Inferior parietal cortex (tissue), 1 donor: ENCODE results near the gene SH3PXD2B.
"Not testable (repeated sequence)": the region's sequence is repeated elsewhere in the genome, so short reads cannot be mapped to it uniquely, and the experiment has no call there.

Experiments
- DNase-seq: peaks from one replicate; pipeline ENCODE4 v3.0.0-alpha.2; 2016; ENCODE audit errors: extremely low spot score

Gene SH3PXD2B

GRCh38 chr5:172399826-172400225 lies 54.5 kb downstream of the SH3PXD2B start:
- DNase-seq: no peak

DNA sequence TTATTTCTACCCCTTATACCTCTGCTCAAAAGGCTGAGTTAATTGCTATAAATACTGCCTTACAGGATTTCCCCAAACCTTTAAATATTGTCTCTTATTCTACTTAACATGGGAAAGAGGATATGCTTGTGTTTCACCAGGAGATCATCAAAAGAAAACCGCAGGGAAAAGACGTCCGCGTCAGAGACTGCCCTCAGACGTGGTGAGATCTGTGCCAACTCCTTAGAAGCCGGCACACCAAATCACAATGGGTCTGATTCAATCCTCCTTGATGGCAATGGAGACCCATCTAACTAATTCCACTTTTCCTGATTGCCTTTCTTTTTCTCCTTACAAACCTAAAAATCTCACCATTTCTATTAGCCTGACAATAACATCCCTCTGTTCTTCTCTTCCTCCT lies 55.0 kb downstream of the SH3PXD2B start:
- DNase-seq: no peak

DNA sequence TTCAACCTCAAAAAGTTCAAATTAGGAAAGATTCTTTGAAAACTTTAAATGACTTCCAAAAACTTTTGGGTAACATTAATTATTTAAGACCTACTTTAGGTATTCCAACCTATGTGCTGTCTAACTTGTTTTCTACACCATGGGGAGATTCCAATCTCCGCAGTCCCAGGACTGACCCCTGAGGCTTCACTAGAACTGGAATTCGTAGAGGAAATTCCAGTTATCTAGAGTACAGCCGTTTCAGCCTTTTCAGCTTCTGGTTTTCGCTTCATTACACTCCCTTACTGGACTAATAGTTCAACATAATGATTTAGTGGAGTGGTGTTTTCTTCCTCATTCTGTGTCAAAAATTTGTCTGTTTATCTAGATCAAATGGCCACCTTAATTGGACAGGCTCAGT lies 55.7 kb downstream of the SH3PXD2B start:
- not testable (repeated sequence) for DNase-seq

- not testable (repeated sequence) for DNase-seq
Measured at GRCh38 chr5:172396994-172397393, 57.3 kb downstream of the SH3PXD2B start.

DNA sequence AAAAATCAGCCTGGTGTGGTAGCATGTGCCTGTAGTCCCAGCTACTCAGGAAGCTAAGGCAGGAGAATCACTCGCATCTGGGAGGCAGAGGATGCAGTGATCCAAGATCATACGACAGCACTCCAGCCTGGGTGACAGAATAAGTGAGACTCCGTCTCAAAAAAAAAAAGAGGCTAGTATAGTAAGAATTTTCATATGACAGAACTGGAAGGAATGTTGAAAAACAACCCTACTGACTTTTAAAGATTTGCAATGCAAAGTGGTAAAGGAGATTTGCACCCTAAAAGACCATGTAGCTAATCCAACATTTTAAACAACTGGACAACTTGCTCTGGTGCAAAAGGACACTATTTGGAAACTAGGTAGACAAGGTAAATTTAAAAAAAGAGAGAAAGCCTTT lies 58.1 kb downstream of the SH3PXD2B start:
- DNase-seq: no peak

DNA sequence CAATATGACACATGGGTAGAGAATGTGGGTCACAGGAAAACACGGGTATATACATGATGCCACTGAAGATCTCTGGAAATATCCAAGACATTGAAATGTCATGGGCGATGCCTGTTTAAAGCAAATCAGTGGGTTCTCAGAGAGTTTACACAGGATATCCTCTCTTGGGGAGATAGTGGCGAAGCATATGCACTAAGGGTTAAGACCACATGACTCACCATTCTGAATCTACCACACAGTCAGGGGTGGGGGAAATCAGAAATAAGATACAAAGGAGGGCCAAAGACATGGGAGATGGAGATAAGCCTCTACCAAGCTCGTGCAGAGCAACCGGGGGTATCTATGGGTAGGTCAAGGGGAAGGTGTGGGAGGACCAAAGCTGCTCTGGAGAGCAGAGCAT lies 58.8 kb downstream of the SH3PXD2B start:
- DNase-seq: no peak

- DNase-seq: no peak
Measured at GRCh38 chr5:172389578-172390112, 64.7 kb downstream of the SH3PXD2B start.

DNA sequence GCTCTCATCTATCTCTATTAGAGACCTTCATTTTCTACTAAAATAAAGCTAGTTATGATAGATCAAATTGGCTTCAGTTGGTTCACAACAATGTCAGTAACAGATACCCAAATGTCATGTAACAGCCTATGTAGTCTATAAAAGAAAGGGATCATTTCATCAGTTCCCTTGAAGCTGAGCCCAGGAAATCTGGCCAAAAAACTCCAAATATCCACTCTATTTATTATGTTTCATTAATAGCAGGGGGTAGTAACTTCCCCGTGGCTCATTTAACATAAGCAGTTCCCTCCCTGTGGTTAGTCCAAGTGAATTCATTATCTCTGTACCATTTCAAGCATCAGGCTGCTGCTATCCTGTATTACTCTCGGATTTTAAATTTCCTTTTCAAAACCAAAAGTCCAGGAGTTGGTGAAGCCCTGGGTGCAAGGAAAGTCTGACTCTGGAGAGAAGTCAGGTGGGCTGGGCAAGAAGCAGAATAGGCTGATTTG lies 66.0 kb downstream of the SH3PXD2B start:
- no peak for DNase-seq

- DNase-seq: no peak
Measured at GRCh38 chr5:172385707-172386106, 68.6 kb downstream of the SH3PXD2B start.

- DNase-seq: no peak
Measured at GRCh38 chr5:172385010-172385563, 69.2 kb downstream of the SH3PXD2B start.

- DNase-seq: no peak
Measured at GRCh38 chr5:172383191-172383802, 71.0 kb downstream of the SH3PXD2B start.

DNA sequence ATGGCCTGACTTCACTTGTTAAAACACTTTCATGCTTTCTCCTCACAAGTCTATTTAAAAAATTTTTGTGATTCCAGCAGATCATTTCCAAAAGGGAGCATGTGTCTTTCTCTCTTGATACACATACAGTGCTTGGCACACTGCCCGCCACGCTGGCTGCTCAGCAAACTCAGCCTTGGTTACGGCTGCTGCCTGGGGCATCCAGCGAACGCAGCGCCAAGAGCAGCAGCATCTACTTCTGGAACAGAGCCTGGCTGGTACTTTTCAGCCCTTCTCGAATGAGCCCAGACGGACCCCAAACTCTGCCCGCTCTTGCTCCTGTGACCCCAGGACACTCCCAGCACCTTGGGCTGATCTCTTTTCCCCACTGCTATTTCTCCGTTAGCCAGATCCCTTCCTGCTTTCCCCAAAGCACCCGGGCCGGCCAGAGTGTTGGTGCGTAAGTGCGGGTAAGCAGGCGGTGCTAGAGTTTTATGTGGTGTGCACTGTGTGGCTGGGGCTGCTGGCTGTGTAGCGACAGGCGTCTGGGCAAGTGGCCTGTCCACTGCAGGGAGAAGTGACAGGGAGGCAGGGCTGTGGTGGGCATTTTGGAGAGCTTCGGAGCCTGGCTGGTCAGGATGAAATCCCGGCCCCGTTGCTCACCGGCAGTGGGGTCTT lies 73.2 kb downstream of the SH3PXD2B start:
- peak; percentile 84 for DNase-seq

DNA sequence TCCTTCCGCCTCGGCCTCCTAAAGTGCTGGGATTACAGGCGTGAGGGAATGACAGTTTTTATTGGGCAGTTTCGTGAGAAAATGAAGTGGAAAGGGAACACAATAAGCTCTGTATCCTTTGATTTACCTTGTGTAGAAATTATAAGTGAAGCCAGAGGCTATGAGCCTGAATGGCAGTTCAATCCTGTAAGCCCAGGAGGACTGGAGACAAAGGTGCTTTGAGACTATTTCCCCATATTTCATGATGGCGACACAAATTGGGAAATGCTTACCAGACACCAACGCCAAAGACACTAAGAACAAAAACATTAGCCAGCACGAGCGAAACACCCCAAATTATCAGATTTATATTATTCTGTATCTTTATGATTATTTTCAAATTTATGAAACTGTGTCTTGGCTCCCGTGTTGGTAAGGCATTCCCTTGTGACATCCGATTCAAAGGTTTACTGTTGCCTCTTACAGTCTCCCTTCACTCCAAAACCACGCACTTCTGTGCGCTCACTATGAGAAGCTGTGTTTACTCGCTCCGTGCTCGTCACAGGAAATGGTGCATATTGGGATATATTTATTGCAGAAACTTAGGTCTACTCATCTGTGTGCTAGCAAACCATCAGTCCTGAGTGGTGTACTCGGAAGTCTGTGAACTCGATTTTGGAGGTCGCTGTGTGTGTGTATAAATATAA lies 73.9 kb downstream of the SH3PXD2B start:
- DNase-seq: no peak

DNA sequence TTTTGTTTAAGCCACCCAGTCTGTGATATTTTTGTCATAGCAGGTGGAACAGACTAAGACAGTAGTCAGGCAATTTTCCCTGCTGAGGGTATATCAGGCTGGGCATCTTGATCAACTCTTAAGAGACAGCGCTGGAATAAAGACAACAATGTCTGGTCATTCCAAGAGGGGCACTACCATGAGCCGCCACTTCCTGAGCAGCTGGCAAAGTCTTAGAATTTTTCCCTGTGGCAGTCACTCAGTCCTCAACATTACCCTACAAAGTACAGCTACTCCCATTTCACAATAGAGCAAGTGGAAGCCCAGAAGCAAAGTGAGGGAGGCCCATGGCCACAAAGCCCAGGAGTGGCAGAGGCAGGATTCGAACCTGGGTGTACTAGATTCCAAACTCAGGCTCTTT lies 74.8 kb downstream of the SH3PXD2B start:
- DNase-seq: no peak

DNA sequence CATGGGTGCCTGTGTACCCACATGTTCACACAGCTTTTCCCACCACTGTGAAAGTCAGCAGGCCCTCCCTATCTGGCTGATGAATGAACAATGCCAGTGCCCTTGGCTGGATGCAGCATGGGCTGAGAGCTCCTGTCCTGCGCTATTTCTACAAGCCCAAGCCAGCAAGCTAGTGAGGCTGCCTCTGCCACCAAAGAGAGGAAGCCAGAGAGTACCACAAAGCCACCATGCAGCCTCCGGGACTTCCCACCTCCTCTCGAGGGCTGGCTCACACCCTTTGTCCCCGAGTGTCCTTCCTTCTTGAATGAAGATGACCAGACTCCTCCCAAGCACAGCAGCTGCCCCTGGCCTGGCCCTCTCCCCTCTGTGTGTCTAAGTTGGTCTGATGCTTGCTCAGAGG lies 76.5 kb downstream of the SH3PXD2B start:
- DNase-seq: no peak

DNA sequence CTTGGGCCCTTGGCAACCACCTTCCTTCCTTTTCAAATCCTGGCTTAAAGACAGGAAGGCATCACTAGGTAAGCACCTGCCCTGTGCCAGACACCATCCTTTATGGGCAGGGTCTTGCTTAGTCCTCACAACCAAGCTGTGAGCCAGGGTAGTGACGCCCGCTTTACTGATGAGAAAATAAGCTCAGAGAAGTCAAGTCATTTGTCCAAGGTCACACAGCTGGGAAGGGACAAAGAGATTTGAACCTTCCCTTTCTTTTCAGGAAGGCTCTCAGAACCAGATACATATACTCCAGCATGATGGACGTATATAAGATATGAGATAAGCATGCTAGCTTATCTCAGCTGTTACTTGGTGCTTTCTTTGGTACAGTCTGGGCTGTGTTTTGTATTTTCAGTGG lies 76.9 kb downstream of the SH3PXD2B start:
- DNase-seq: no peak

- DNase-seq: no peak
Measured at GRCh38 chr5:172374783-172375182, 79.5 kb downstream of the SH3PXD2B start.

- DNase-seq: no peak
Measured at GRCh38 chr5:172373680-172374079, 80.6 kb downstream of the SH3PXD2B start.

GRCh38 chr5:172371684-172372083 lies 82.6 kb downstream of the SH3PXD2B start:
- no peak for DNase-seq

GRCh38 chr5:172370648-172371545 lies 83.4 kb downstream of the SH3PXD2B start:
- no peak for DNase-seq

DNA sequence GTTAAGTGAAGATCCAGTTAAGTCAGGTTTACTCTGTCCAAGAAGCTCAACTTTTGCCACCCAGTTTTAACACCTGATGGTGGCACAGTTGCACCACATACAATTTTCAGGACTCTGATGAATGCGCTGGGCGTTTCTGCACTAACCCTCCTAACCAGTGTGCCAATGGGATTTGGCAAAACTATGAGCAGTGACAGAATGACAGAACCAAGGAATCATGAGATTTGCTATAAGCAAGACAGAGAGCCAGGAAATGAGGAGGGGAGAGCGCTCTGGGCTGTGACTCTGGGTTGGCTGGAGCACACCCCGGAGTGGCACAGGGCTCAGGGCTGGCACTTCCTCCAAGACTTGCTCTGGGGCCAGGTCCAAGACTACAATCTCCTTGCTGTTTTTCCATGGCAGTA lies 84.1 kb downstream of the SH3PXD2B start:
- peak; percentile 30 for DNase-seq
